T-cell (primary cell): ENCODE results near the gene HSPB6. TPM values are rescaled to one million over a fixed set of nuclear protein-coding genes. Genes with fewer than 3 reads are reported as not detected.

Experiments
- ATAC-seq, 4 experiments: fragments of 200-7000 bp in 3 of 4; fragments of 150-1000 bp in 1 of 4; cut with Tn5 transposase; replicated peaks in 1 of 4; 1 replicate in 3 of 4; 2 replicates in 1 of 4; pipeline ENCODE4 v1.10.0; 2021; ENCODE audit warnings: moderate library complexity in 3 of 4, mild to moderate bottlenecking in 2 of 4, moderate number of reproducible peaks in 1 of 4
- CTCF ChIA-PET, 2 donors: fragments of 300-600 bp; sonication (Branson Sonifier 250); formaldehyde crosslinking; loops; one replicate each; lab custom pipeline; 2022; ENCODE audit warnings: antibody characterized with exemption in 2 of 2; lab: Charles Lee
- POLR2A ChIA-PET, 2 donors: fragments of 300-600 bp; sonication (Branson Sonifier 250); formaldehyde crosslinking; loops; one replicate each; lab custom pipeline; 2022; ENCODE audit warnings: antibody characterized with exemption in 2 of 2; lab: Charles Lee
- DNase-seq, 35 experiments: peaks; one replicate each; pipeline versions ENCODE4 v3.0.0 to v3.0.0-alpha.2; 2013 to 2023
- H3K27ac ChIP-seq: one replicate; pipeline ENCODE4 v1.5.1; 2013; ENCODE audit warnings: low read length
- H3K27me3 ChIP-seq, 2 experiments: replicated peaks in 1 of 2; 1 replicate in 1 of 2; 2 replicates in 1 of 2; pipeline versions ENCODE4 v1.6.1 to v1.7.0; 2013; ENCODE audit warnings: low read length in 1 of 2, mixed read lengths in 1 of 2; ENCODE audit not compliant: control insufficient read depth in 2 of 2, insufficient read depth in 2 of 2; ENCODE audit errors: extremely low read depth in 1 of 2
- H3K36me3 ChIP-seq, 2 donors: 1 replicate in 1 of 2; 2 replicates in 1 of 2; pipeline versions ENCODE4 v1.6.1 to v1.7.0; 2013; ENCODE audit warnings: low read length in 1 of 2; ENCODE audit not compliant: control insufficient read depth in 2 of 2, insufficient read depth in 1 of 2; ENCODE audit errors: extremely low read depth in 1 of 2
- H3K4me1 ChIP-seq, 2 experiments: 1 replicate in 1 of 2; 2 replicates in 1 of 2; pipeline versions ENCODE4 v1.6.1 to v1.7.0; 2013; ENCODE audit warnings: low read length in 2 of 2, mixed read lengths in 1 of 2; ENCODE audit not compliant: insufficient read depth in 2 of 2, control insufficient read depth in 1 of 2; ENCODE audit errors: extremely low read depth in 1 of 2
- H3K4me3 ChIP-seq, 2 donors: 1 replicate in 1 of 2; 2 replicates in 1 of 2; pipeline versions ENCODE4 v1.5.1 to v1.7.0; 2013; ENCODE audit warnings: mild to moderate bottlenecking in 2 of 2, low read length in 1 of 2, moderate library complexity in 1 of 2; ENCODE audit not compliant: control insufficient read depth in 1 of 2; ENCODE audit errors: extremely low read depth in 1 of 2
- H3K9me3 ChIP-seq: 2 replicates; pipeline ENCODE4 v1.7.0; 2013
- H3K27ac Mint-ChIP-seq, 2 donors: one replicate each; pipeline ENCODE4 v1.8.0; 2020 to 2021; ENCODE audit warnings: mild to moderate bottlenecking in 2 of 2, mixed read lengths in 2 of 2
- H3K27me3 Mint-ChIP-seq, 2 donors: one replicate each; pipeline ENCODE4 v1.8.0; 2021 to 2022; ENCODE audit warnings: mixed read lengths in 2 of 2
- H3K36me3 Mint-ChIP-seq: one replicate; pipeline ENCODE4 v1.8.0; 2021; ENCODE audit warnings: mixed read lengths
- H3K4me1 Mint-ChIP-seq, 3 donors: one replicate each; pipeline ENCODE4 v1.8.0; 2020 to 2022; ENCODE audit warnings: mixed read lengths in 3 of 3, mild to moderate bottlenecking in 1 of 3
- H3K4me3 Mint-ChIP-seq, 3 donors: one replicate each; pipeline ENCODE4 v1.8.0; 2020 to 2022; ENCODE audit warnings: mild to moderate bottlenecking in 3 of 3, mixed read lengths in 3 of 3, moderate library complexity in 3 of 3
- H3K9me3 Mint-ChIP-seq, 3 donors: one replicate each; pipeline ENCODE4 v1.8.0; 2020 to 2022; ENCODE audit warnings: mixed read lengths in 3 of 3
- WGBS: methylation state at CpG from one replicate; pipeline ENCODE4 v1.1.5; 2013; ENCODE audit warnings: missing lambda C conversion rate; ENCODE audit not compliant: insufficient coverage; 5-methylcytosine and 5-hydroxymethylcytosine counted together
- total RNA-seq, 35 experiments: library from RNA in 6 of 35; stranded (reverse) in 6 of 35; fragments of 120-200 nt in 1 of 35; gene quantifications; one replicate each; pipeline versions ENCODE4 v1.2.1 to v1.2.4 and lab custom pipeline; 2013 to 2026

HSPB6 gene
- total RNA-seq, 5 donors from 2014 or later (not counting 1 experiment from before 2014, with no cell fraction given) = 0.44 to 0.69 (median 0.51) TPM; not detected in 2

GRCh38 chr19:35746531-35746930, 10.3 kb downstream of the HSPB6 start:
- DNase-seq (no peak), ATAC-seq (no peak)
- ChIA-PET CTCF (no interaction called here), POLR2A (no interaction called here)
- no peaks in the 10 kb centered on the region for H3K27me3 Mint-ChIP-seq
- peaks cover 54 to 66% (median 56%) of the 10 kb centered on the region in 3 donors for H3K4me1 Mint-ChIP-seq
- H3K4me1 ChIP-seq = peaks cover 25 to 71% of the 10 kb centered on the region in 2 experiments
- no peak overlapping the region for H3K4me3 ChIP-seq
- H3K27me3 ChIP-seq = no peaks in the 10 kb centered on the region
- peaks cover 13% of the 10 kb centered on the region for H3K36me3 Mint-ChIP-seq
- no peaks in the 10 kb centered on the region for H3K9me3 Mint-ChIP-seq
- H3K4me3 Mint-ChIP-seq = peak overlapping the region; percentile 87 to 99 (median 97)
- 98% methylated on average over 4 of the region's 5 CpGs for WGBS
- H3K36me3 ChIP-seq = no peaks in the 10 kb centered on the region
- H3K27ac ChIP-seq = no peak overlapping the region
- H3K9me3 ChIP-seq = no peaks in the 10 kb centered on the region
- peak overlapping the region; percentile 99 to 100 for H3K27ac Mint-ChIP-seq

DNA sequence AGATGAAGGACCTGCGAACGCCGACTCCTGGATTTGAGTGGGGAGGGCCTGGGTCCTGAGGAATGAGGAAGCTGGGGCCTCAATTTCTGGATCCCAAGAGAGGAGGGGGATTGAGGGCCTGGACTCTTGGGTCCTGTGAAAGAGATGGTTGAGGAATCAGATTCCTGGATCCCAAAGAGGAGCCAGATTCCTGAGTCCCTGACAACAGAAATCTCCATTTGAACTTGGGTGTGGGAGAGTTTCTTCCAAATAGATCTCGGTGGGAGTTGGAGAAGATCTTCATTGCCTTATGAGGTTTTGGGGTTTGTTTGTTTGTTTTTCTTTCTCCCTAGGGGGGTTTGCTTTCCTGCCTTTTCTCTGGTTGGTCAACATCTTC, 10.8 kb downstream of the HSPB6 start:
- no peaks in the 10 kb centered on the region for H3K9me3 ChIP-seq
- Mint-ChIP-seq H3K27ac (peak overlapping the region; percentile 99 to 100), H3K9me3 (no peaks in the 10 kb centered on the region), H3K4me1 (peaks cover 54 to 66% (median 57%) of the 10 kb centered on the region in 3 donors), H3K36me3 (peaks cover 13% of the 10 kb centered on the region), H3K4me3 (peak overlapping the region; percentile 87 to 99 (median 97)), H3K27me3 (no peaks in the 10 kb centered on the region)
- WGBS = 3% methylated on average over 3 of the region's 4 CpGs
- H3K27ac ChIP-seq = peak overlapping the region; percentile 59
- H3K36me3 ChIP-seq = no peaks in the 10 kb centered on the region
- peaks cover 25 to 75% of the 10 kb centered on the region in 2 experiments for H3K4me1 ChIP-seq
- H3K27me3 ChIP-seq = no peaks in the 10 kb centered on the region
- ChIA-PET CTCF (interaction anchor here in 1 of 2 donors (0.6 to 1.5 kb wide), 3 partner anchors 8 to 231 kb away, joined by 3 to 18 read pairs (median 3); no protein-coding TSS in a partner anchor), POLR2A (no interaction called here)
- peak overlapping the region; percentile 79 to 86 for H3K4me3 ChIP-seq
- DNase-seq (no peak), ATAC-seq (no peak)

DNA sequence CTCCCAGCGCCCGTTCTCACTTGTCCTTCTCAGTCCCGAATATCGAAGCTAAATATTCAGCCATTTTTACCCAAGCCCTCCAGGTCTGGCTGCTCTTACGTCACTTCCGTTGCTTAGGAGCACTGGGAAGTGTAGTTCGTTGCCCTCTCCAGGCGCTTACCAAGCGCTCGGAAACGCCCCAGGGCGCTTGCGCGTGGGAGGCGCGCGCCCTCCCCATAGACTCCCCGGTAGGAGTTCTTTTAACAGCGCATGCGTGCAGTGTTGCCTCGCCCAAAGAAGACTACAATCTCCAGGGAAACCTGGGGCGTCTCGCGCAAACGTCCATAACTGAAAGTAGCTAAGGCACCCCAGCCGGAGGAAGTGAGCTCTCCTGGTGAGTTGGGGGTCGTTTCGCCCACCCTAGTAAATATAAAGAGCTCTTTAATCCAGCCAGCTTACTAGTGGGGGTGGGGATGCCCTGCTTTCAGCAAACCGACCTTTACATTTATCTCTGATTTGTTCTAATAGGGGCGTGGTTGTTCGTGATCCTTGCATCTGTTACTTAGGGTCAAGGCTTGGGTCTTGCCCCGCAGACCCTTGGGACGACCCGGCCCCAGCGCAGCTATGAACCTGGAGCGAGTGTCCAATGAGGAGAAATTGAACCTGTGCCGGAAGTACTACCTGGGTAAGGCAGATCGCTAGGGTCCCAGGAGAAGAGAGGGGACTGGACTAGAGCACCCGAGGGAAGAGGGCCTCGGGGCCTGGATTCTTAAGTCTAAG, 11.3 kb downstream of the HSPB6 start, which contains the start of the genes PSENEN and U2AF1L4:
Gene PSENEN, plus strand, starts transcription at position 324 of the 759 bp plus-strand sequence. Its CDS starts 280 bp downstream, at position 604.
Gene U2AF1L4, minus strand, starts transcription at position 91 of the 759 bp plus-strand sequence. Its CDS starts 27 bp downstream, at position 64.
- H3K27ac Mint-ChIP-seq = peak within 1 kb of the TSS; percentile 99 to 100
- POLR2A ChIA-PET = no interaction called here
- peaks cover 25 to 80% of the 10 kb centered on the region in 2 experiments for H3K4me1 ChIP-seq
- peak within 1 kb of the TSS; percentile 98 for H3K27ac ChIP-seq
- H3K4me3 ChIP-seq = peak within 1 kb of the TSS; percentile 79 to 86
- DNase-seq (peak; percentile 85 to 99 (median 97)), ATAC-seq (peak; percentile 59 to 66 (median 62))
- H3K36me3 Mint-ChIP-seq = peaks cover 13% of the 10 kb centered on the region
- H3K36me3 ChIP-seq = no peaks in the 10 kb centered on the region
- H3K9me3 ChIP-seq = no peaks in the 10 kb centered on the region
- no peaks in the 10 kb centered on the region for H3K9me3 Mint-ChIP-seq
- under 1% methylated on average over 28 of the region's 40 CpGs for WGBS
- CTCF ChIA-PET = interaction anchor here in 1 of 2 donors (0.5 to 1.5 kb wide), 4 partner anchors 9 to 231 kb away, joined by 3 to 18 read pairs (median 4); no protein-coding TSS in a partner anchor
- H3K4me3 Mint-ChIP-seq = peak within 1 kb of the TSS; percentile 87 to 99 (median 97)
- no peaks in the 10 kb centered on the region for H3K27me3 Mint-ChIP-seq
- peaks cover 54 to 72% (median 62%) of the 10 kb centered on the region in 3 donors for H3K4me1 Mint-ChIP-seq
- no peaks in the 10 kb centered on the region for H3K27me3 ChIP-seq

DNA sequence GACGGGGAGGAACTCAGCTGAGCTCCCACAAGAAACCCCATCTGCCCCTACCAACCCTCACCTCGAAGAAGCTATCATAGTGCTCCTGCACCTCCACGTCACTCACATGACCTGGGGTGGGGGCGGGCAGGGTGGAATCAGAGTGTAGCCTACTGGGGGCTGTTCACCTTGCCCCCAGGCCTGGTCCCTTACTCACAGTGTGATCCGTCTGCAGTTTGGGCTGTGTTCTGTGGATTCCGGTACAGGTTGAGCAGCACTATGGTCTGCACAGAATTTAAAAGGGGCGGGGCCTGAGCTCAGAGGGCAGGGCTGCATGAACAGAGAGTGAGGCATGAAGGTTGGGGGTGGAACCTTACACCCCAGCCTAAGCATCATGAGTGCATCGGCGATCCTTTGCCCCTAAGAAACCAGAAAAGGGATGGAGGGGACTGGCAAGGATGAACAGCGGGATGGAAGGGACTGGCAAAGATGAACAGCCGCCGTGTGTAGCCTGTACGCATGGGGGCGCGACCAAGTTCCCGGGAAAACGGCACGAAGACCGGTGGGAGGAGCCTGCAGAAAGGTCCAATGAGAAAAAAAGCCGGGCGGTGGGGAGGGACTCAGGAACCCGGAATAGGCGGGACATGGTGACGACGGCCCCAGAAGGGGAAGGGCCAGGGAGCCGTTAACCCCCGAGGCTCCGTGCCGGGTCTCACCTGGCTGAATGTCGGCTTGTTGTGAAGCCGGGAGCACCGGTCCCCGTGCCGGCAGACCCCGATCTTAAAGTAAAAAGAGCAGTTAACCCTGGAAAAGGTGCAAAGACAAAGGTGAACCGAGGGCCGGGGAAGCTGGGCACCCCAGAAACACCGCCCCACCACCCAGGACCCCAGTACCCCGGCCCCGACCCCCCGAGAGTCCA, 12.2 kb downstream of the HSPB6 start:
- H3K36me3 ChIP-seq = peaks cover 0 to 1% of the 10 kb centered on the region in 2 donors
- under 1% methylated on average over 35 of the region's 41 CpGs for WGBS
- Mint-ChIP-seq H3K27ac (peak overlapping the region; percentile 99 to 100), H3K9me3 (no peaks in the 10 kb centered on the region), H3K4me1 (peaks cover 55 to 68% (median 60%) of the 10 kb centered on the region in 3 donors), H3K27me3 (no peaks in the 10 kb centered on the region), H3K4me3 (peak overlapping the region; percentile 87 to 99 (median 97)), H3K36me3 (peaks cover 13% of the 10 kb centered on the region)
- ChIA-PET POLR2A (interaction anchor here in 1 of 2 donors (0.5 to 0.7 kb wide), 4 partner anchors 18 to 1478 kb away, joined by 3 to 4 read pairs (median 4); no protein-coding TSS in a partner anchor), CTCF (interaction anchor here in 1 of 2 donors (0.6 to 1.5 kb wide), 6 partner anchors 42 to 309 kb away, joined by 3 to 18 read pairs (median 4); partner anchors contain the start of gene THAP8)
- H3K9me3 ChIP-seq = no peaks in the 10 kb centered on the region
- peaks cover 25 to 80% of the 10 kb centered on the region in 2 experiments for H3K4me1 ChIP-seq
- DNase-seq (peak; percentile 86 to 95 (median 92)), ATAC-seq (peak; percentile 61 to 66 (median 64))
- no peaks in the 10 kb centered on the region for H3K27me3 ChIP-seq
- H3K4me3 ChIP-seq = peak overlapping the region; percentile 79 to 86
- peak overlapping the region; percentile 98 for H3K27ac ChIP-seq

- ATAC-seq (no peak), DNase-seq (no peak)
- Histone ChIP-seq H3K27me3 (no peaks in the 10 kb centered on the region), H3K4me1 (peaks cover 21 to 79% of the 10 kb centered on the region in 2 experiments), H3K4me3 (peak overlapping the region; percentile 79 to 86), H3K9me3 (no peaks in the 10 kb centered on the region), H3K36me3 (peaks cover 0 to 10% of the 10 kb centered on the region in 2 donors), H3K27ac (peak overlapping the region; percentile 98)
- WGBS = 92% methylated on average over 14 of the region's 19 CpGs
- peaks cover 60 to 70% (median 61%) of the 10 kb centered on the region in 3 donors for H3K4me1 Mint-ChIP-seq
- H3K36me3 Mint-ChIP-seq = peaks cover 13% of the 10 kb centered on the region
- CTCF ChIA-PET = interaction anchor here in 1 of 2 donors (0.6 to 0.7 kb wide), 6 partner anchors 42 to 310 kb away, joined by 3 to 8 read pairs (median 4); partner anchors contain the start of gene THAP8
- peak overlapping the region; percentile 99 to 100 for H3K27ac Mint-ChIP-seq
- H3K27me3 Mint-ChIP-seq = no peaks in the 10 kb centered on the region
- POLR2A ChIA-PET = interaction anchor here (0.6 to 0.7 kb wide), 4 partner anchors 96 to 1479 kb away, joined by 3 to 4 read pairs (median 4); no protein-coding TSS in a partner anchor
- H3K4me3 Mint-ChIP-seq = peak overlapping the region; percentile 87 to 99 (median 97)
- no peaks in the 10 kb centered on the region for H3K9me3 Mint-ChIP-seq
Observed at GRCh38 chr19:35743640-35744429, 13.0 kb downstream of the HSPB6 start.
